Activated CD4-positive, CD25-positive, alpha-beta regulatory T cell treated with anti-CD3 and anti-CD28 coated beads, Interleukin-2, amount 50 U/mL, for 72 hours (primary cell): ENCODE data around the gene TMUB2.
"Not testable (repeated sequence)": the region's sequence is repeated elsewhere in the genome, so short reads cannot be mapped to it uniquely, and the experiment has no call there.

ENCODE experiments used
- DNase-seq: peaks from one replicate; pipeline ENCODE4 v3.0.0; 2021

TMUB2 gene

DNA sequence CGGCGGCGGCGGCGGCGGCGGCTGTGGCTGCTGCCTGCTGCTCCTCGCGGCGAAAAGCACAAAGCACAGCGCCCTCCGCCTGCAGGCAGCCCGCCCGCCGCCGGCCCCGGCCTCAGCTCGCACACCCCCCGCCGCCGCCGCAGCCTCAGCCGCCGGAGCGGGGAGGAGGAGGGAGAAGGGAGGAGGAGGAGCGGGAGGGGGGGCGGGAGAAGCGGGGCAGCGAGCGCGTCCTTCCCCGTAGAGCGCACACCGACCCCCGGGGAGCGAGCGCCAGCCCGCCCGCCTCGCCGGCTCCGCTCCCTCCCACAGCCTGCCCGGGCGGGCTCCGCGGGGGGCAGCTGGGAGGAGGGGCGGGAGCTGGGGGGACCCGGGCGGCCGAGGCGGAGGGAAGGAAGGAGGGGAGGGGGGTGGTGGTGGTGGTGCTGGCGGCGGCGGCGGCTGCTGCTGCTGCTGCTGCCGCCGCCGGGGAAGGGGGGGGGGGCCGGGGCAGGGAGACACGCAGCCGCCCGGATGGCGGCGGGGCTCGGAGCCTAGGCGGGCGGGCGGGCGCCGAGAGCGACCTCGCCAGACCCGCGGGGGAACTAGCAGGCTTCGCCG is 32.9 kb downstream of the TMUB2 start, which contains the start of gene UBTF:
Gene UBTF, minus strand, starts transcription at position 60 of the 597 bp plus-strand sequence. CDS start 1,446 bp downstream, outside the sequence.
- peak; percentile 70 for DNase-seq

- peak; percentile 65 for DNase-seq
Observed at GRCh38 chr17:44220213-44221083, 33.7 kb downstream of the TMUB2 start.

GRCh38 chr17:44221084-44221861 is 34.5 kb downstream of the TMUB2 start:
- peak; percentile 64 for DNase-seq

- no peak for DNase-seq
Observed at GRCh38 chr17:44221862-44222111, 35.0 kb downstream of the TMUB2 start.

DNA sequence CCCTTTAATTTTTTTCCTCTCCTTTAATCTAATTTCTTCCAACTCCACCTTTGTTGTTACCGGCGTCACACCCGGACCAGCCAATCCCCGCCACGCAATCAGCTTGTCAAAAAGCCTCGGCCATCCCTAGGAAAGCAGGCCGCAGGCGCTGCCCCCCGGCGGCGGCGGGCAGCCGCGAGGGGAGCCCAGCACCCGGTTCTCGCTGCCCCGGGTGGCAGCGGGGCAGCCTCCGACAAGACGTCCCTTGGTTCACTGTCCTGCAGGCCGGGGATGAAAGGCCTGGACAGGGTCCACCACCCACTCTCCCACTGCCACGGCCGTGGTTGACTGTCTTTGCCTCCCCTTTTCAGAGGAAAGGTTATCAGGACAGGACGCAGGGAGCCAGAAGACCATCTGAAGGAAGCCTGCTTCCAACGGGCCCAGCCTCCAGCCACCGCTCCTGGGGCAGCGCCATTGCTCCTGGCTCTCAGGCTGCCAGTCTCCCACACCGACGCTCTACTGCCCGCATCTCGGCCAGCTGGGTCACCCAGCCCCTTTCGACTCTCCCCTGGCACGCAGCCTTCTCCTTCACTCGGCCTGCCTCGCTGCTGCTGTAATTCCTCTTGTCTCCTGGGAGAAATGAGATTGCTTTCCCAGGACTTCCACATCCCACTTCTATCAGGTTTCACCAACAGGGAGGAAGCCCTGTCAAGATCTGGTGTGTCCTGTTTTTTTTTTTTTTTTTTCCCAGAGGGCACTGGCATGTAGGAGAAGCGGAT is 35.5 kb downstream of the TMUB2 start:
- no peak for DNase-seq

DNA sequence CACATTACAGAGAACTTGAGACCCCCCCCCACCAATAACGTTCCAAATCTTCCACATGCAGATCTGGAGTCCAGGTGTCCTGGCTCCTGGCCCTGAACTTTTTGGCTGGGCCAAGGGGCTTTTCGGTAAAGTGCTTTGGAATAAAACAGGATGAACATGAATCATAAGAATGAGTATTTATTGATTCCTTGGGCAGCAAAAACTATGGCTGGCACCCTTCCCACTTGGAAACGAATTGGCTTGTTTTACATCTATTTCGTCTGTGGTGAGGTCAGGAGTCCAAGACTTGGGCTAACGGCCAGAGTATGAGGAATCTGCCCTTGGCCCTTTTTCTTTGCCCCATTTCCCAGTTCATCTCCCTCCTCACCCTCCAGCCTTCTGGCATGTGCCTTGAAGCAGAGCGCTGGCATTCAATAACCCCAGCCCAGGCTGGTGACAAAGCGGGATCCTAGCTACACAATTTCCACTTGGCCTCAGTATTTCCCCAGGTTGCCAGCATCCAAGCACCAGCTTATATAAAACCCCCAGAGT is 36.8 kb downstream of the TMUB2 start:
- DNase-seq: no peak

GRCh38 chr17:44229090-44229489 is 42.3 kb downstream of the TMUB2 start:
- no peak for DNase-seq

DNA sequence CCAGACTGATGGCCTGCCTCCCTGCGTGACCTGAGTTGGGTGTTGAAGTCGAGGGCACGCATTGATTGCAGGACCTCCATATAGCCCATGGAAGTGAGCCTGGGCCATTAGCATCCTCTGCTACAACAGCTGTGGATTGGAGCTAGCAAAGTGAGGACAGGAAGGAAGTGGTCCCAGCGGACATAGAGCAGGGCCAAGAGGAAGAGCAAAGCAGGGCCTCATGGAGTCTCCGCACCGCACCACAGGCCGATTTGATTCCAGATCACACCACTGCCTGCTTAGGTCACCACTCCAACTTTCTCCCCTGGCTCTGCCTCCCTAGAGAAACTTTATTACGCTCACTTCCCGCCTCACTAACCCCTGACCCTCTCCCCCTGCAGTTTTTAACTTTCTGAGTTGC is 43.4 kb downstream of the TMUB2 start:
- no peak for DNase-seq

DNA sequence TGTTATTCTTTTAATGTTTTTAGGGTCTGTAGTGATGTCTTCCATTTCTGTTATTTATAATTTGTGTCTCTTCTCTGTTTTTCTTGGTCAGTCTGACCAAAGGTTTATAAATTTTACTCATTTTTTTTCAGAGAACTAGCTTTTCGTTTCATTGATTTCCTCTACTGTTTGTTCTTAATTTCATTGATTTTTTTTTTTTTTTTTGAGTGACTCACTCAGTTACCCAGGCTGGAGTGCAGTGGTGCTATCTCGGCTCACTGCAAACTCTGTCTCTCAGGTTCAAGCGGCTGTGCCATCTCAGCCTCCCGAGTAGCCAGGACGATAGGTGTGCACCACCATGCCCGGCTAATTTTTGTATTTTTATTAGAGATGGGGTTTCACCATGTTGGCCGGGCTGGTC is 45.3 kb downstream of the TMUB2 start:
- no peak for DNase-seq

DNA sequence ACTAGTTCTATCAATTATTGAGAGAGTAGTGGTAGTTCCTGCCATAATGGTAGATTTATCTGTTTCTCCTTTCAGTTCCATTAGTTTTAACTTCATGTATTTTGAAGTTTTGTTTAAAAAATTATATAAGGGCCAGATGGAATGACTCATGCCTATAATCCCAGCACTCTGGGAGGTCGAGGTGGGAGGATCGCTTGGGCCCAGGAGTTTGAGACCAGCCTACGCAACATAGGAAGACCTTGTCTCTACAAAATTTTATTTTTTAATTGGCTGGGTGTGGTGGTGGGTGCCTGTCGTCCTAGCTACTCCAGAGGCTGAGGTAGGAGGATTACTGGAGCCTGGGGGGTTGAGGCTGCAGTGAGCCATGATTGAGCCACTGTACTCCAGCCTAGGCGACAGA is 46.8 kb downstream of the TMUB2 start:
- DNase-seq: no peak

- no peak for DNase-seq
Observed at GRCh38 chr17:44235583-44235936, 48.8 kb downstream of the TMUB2 start.

DNA sequence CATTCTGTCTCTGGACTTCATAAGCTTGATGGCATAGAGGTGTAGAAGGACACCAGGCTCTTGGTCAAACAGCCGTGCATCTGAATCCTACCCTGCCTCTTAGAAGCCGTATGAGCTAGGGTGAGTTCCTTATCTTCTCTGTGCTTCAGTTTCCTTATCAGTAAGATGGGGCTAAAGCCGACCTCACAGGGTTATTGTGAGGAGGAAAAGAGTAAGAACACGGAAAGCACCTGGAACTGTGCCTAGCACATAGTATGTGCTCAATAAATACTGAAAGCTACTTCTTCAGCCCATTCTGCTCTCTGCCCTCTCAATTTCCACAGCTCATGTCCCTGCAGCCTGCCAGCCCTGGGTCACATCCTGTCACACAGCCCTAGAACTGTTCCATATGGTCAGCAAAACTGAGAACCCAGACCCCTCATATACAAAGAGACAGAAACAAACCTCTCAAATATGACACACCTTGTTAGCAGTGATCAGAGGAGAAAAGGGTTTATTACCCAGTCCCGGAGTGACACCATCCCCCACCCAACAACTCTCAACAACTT is 49.7 kb downstream of the TMUB2 start:
- DNase-seq: no peak

- DNase-seq: not testable (repeated sequence)
Observed at GRCh38 chr17:44237886-44238285, 51.1 kb downstream of the TMUB2 start.

- DNase-seq: no peak
Observed at GRCh38 chr17:44241106-44241624, 54.4 kb downstream of the TMUB2 start.
